IPS DF 6.9 (cell line): Measurements from ENCODE around the gene LARGE1.

Experiments
- DNase-seq: peaks from one replicate; pipeline ENCODE4 v3.0.0-alpha.2; 2013; ENCODE audit warnings: low read depth, low spot score
- H3K27ac ChIP-seq: one replicate; pipeline ENCODE4 v1.5.1; 2013; ENCODE audit warnings: low read length, control low read depth
- H3K27me3 ChIP-seq: 2 replicates; pipeline ENCODE4 v1.6.1; 2013; ENCODE audit warnings: mild to moderate bottlenecking, low read length; ENCODE audit not compliant: control insufficient read depth, insufficient read depth
- H3K36me3 ChIP-seq: 2 replicates; pipeline ENCODE4 v1.6.1; 2013; ENCODE audit warnings: low read length; ENCODE audit not compliant: control insufficient read depth, insufficient read depth
- H3K4me1 ChIP-seq: 2 replicates; pipeline ENCODE4 v1.6.1; 2013; ENCODE audit warnings: low read length; ENCODE audit not compliant: control insufficient read depth, insufficient read depth
- H3K4me3 ChIP-seq: 2 replicates; pipeline ENCODE4 v1.5.1; 2013; ENCODE audit warnings: mild to moderate bottlenecking, low read length
- H3K9me3 ChIP-seq: 2 replicates; pipeline ENCODE4 v1.6.1; 2013; ENCODE audit warnings: low read length, inconsistent platforms; ENCODE audit not compliant: control insufficient read depth, insufficient read depth
- WGBS: extraction: QIAGEN DNeasy Blood & Tissue Kit; methylation state at CpG from one replicate; pipeline ENCODE4 v1.1.7; 2013; ENCODE audit warnings: mixed read lengths, missing lambda C conversion rate; ENCODE audit not compliant: insufficient read length, insufficient coverage; 5-methylcytosine and 5-hydroxymethylcytosine counted together

The LARGE1 gene

GRCh38 chr22:33898121-33898520 is 22.2 kb downstream of the LARGE1 start:
- WGBS: no CpG with 5 or more reads among the region's 7 CpGs
- Histone ChIP-seq H3K4me3 (no peak overlapping the region), H3K36me3 (no peaks in the 10 kb centered on the region), H3K27ac (peak overlapping the region; percentile 78), H3K4me1 (peaks cover 33% of the 10 kb centered on the region), H3K27me3 (no peaks in the 10 kb centered on the region), H3K9me3 (no peaks in the 10 kb centered on the region)
- DNase-seq: no peak

- H3K27ac ChIP-seq: peak overlapping the region; percentile 78
- H3K9me3 ChIP-seq: no peaks in the 10 kb centered on the region
- no peaks in the 10 kb centered on the region for H3K27me3 ChIP-seq
- WGBS: no CpG with 5 or more reads among the region's 8 CpGs
- H3K4me1 ChIP-seq: peaks cover 33% of the 10 kb centered on the region
- H3K36me3 ChIP-seq: no peaks in the 10 kb centered on the region
- H3K4me3 ChIP-seq: no peak overlapping the region
- no peak for DNase-seq
Observed at GRCh38 chr22:33897448-33897835, 22.8 kb downstream of the LARGE1 start.

GRCh38 chr22:33896575-33897447 is 23.5 kb downstream of the LARGE1 start:
- DNase-seq: peak; percentile 74
- Histone ChIP-seq H3K4me1 (peaks cover 31% of the 10 kb centered on the region), H3K4me3 (no peak overlapping the region), H3K36me3 (no peaks in the 10 kb centered on the region), H3K27me3 (no peaks in the 10 kb centered on the region), H3K9me3 (no peaks in the 10 kb centered on the region), H3K27ac (peak overlapping the region; percentile 94)
- no CpG with 5 or more reads among the region's 12 CpGs for WGBS

- peak overlapping the region; percentile 94 for H3K27ac ChIP-seq
Observed at GRCh38 chr22:33896154-33896553, 24.1 kb downstream of the LARGE1 start.

GRCh38 chr22:33895444-33895843 is 24.8 kb downstream of the LARGE1 start:
- no peak for DNase-seq
- Histone ChIP-seq H3K4me3 (no peak overlapping the region), H3K4me1 (peaks cover 30% of the 10 kb centered on the region), H3K27me3 (no peaks in the 10 kb centered on the region), H3K27ac (no peak overlapping the region), H3K36me3 (no peaks in the 10 kb centered on the region), H3K9me3 (no peaks in the 10 kb centered on the region)
- WGBS: no CpG with 5 or more reads among the region's 2 CpGs

More at GRCh38 chr22:33896154-33896553, 24.1 kb downstream of the LARGE1 start:
- H3K4me1 ChIP-seq: peaks cover 31% of the 10 kb centered on the region
- no peaks in the 10 kb centered on the region for H3K36me3 ChIP-seq
- H3K9me3 ChIP-seq: no peaks in the 10 kb centered on the region
- WGBS: no CpG with 5 or more reads among the region's 3 CpGs
- H3K4me3 ChIP-seq: no peak overlapping the region
- no peaks in the 10 kb centered on the region for H3K27me3 ChIP-seq
- DNase-seq: no peak

GRCh38 chr22:33894515-33894914 is 25.8 kb downstream of the LARGE1 start:
- no peak for DNase-seq
- Histone ChIP-seq H3K27ac (no peak overlapping the region), H3K9me3 (no peaks in the 10 kb centered on the region), H3K4me3 (no peak overlapping the region), H3K4me1 (peaks cover 27% of the 10 kb centered on the region), H3K36me3 (no peaks in the 10 kb centered on the region), H3K27me3 (no peaks in the 10 kb centered on the region)
- no CpG with 5 or more reads among the region's 2 CpGs for WGBS

- Histone ChIP-seq H3K4me1 (peaks cover 26% of the 10 kb centered on the region), H3K4me3 (no peak overlapping the region)
- DNase-seq: no peak
Observed at GRCh38 chr22:33894036-33894435, 26.2 kb downstream of the LARGE1 start.

GRCh38 chr22:33893512-33893911 is 26.8 kb downstream of the LARGE1 start:
- Histone ChIP-seq H3K27me3 (no peaks in the 10 kb centered on the region), H3K4me3 (no peak overlapping the region), H3K36me3 (no peaks in the 10 kb centered on the region), H3K27ac (no peak overlapping the region), H3K4me1 (peaks cover 22% of the 10 kb centered on the region), H3K9me3 (no peaks in the 10 kb centered on the region)
- DNase-seq: no peak
- WGBS: no CpG with 5 or more reads among the region's 7 CpGs

More at GRCh38 chr22:33894036-33894435, 26.2 kb downstream of the LARGE1 start:
- Histone ChIP-seq H3K27ac (no peak overlapping the region), H3K27me3 (no peaks in the 10 kb centered on the region), H3K36me3 (no peaks in the 10 kb centered on the region), H3K9me3 (no peaks in the 10 kb centered on the region)

GRCh38 chr22:33891992-33892391 is 28.3 kb downstream of the LARGE1 start:
- Histone ChIP-seq H3K4me3 (no peak overlapping the region), H3K27me3 (no peaks in the 10 kb centered on the region), H3K4me1 (peaks cover 17% of the 10 kb centered on the region), H3K27ac (no peak overlapping the region), H3K36me3 (no peaks in the 10 kb centered on the region), H3K9me3 (no peaks in the 10 kb centered on the region)
- DNase-seq: no peak
- no CpG with 5 or more reads among the region's 7 CpGs for WGBS

- no peak overlapping the region for H3K4me3 ChIP-seq
- H3K4me1 ChIP-seq: peaks cover 16% of the 10 kb centered on the region
- no peaks in the 10 kb centered on the region for H3K27me3 ChIP-seq
- H3K27ac ChIP-seq: no peak overlapping the region
- no peak for DNase-seq
- no CpG with 5 or more reads among the region's 5 CpGs for WGBS
- H3K36me3 ChIP-seq: no peaks in the 10 kb centered on the region
- H3K9me3 ChIP-seq: no peaks in the 10 kb centered on the region
Observed at GRCh38 chr22:33891455-33891854, 28.8 kb downstream of the LARGE1 start.

GRCh38 chr22:33889748-33890147 is 30.5 kb downstream of the LARGE1 start:
- no peaks in the 10 kb centered on the region for H3K36me3 ChIP-seq
- no peaks in the 10 kb centered on the region for H3K9me3 ChIP-seq
- no peak overlapping the region for H3K4me3 ChIP-seq
- WGBS: no CpG with 5 or more reads among the region's 5 CpGs
- no peak for DNase-seq
- peaks cover 12% of the 10 kb centered on the region for H3K4me1 ChIP-seq
- H3K27me3 ChIP-seq: no peaks in the 10 kb centered on the region
- no peak overlapping the region for H3K27ac ChIP-seq
